ENCODE data around the gene AUTS2.

Gene AUTS2

GRCh38 chr7:70466725-70467364, 868.6 kb downstream of the AUTS2 start:
- no peaks in the 10 kb centered on the region for H3K27me3 ChIP-seq (ENCODE audit: insufficient read depth, poor library complexity, severe bottlenecking)

GRCh38 chr7:70470746-70471145, 872.5 kb downstream of the AUTS2 start:
- Histone ChIP-seq H3K4me3 (replicated peaks; ENCODE audit: insufficient read depth, low read length) (no peak overlapping the region), H3K27me3 (ENCODE audit: insufficient read depth, poor library complexity, severe bottlenecking) (no peaks in the 10 kb centered on the region), H3K27ac (replicated peaks) (no peak overlapping the region)
- DNase-seq (ENCODE audit: low read depth in 1 of 2, low spot score in 1 of 2), result no peak
- no peak for TF ChIP-seq SPI1 (IDR thresholded peaks at IDR 0.05; ENCODE audit: borderline replicate concordance, low read depth)
- no peak for TF ChIP-seq CTCF (IDR thresholded peaks at IDR 0.05; ENCODE audit: insufficient read depth, low read length)
- TF ChIP-seq GABPA (IDR thresholded peaks at IDR 0.05; ENCODE audit: low read depth), result no peak
- TF ChIP-seq POLR2AphosphoS5 (IDR thresholded peaks at IDR 0.05; ENCODE audit: low read depth), result no peak
- TF ChIP-seq REST (IDR thresholded peaks at IDR 0.05; ENCODE audit: insufficient replicate concordance, low read depth), result no peak

More at GRCh38 chr7:70466725-70467364, 868.6 kb downstream of the AUTS2 start:
- no peak overlapping the region for H3K4me3 ChIP-seq (replicated peaks; ENCODE audit: insufficient read depth, low read length)
- H3K27ac ChIP-seq (replicated peaks), result no peak overlapping the region
- no peak for DNase-seq (ENCODE audit: low read depth in 1 of 2, low spot score in 1 of 2)
- TF ChIP-seq CTCF (IDR thresholded peaks at IDR 0.05; ENCODE audit: insufficient read depth, low read length), result no peak
- TF ChIP-seq SPI1 (IDR thresholded peaks at IDR 0.05; ENCODE audit: borderline replicate concordance, low read depth), result no peak
- no peak for TF ChIP-seq GABPA (IDR thresholded peaks at IDR 0.05; ENCODE audit: low read depth)
- TF ChIP-seq REST (IDR thresholded peaks at IDR 0.05; ENCODE audit: insufficient replicate concordance, low read depth), result no peak
- TF ChIP-seq POLR2AphosphoS5 (IDR thresholded peaks at IDR 0.05; ENCODE audit: low read depth), result no peak

- H3K27me3 ChIP-seq (ENCODE audit: insufficient read depth, poor library complexity, severe bottlenecking), result no peaks in the 10 kb centered on the region
- H3K27ac ChIP-seq (replicated peaks), result no peak overlapping the region
- H3K4me3 ChIP-seq (replicated peaks; ENCODE audit: insufficient read depth, low read length), result no peak overlapping the region
- DNase-seq (ENCODE audit: low read depth in 1 of 2, low spot score in 1 of 2), result no peak
- TF ChIP-seq POLR2AphosphoS5 (IDR thresholded peaks at IDR 0.05; ENCODE audit: low read depth), result no peak
- no peak for TF ChIP-seq CTCF (IDR thresholded peaks at IDR 0.05; ENCODE audit: insufficient read depth, low read length)
- TF ChIP-seq REST (IDR thresholded peaks at IDR 0.05; ENCODE audit: insufficient replicate concordance, low read depth), result no peak
- no peak for TF ChIP-seq SPI1 (IDR thresholded peaks at IDR 0.05; ENCODE audit: borderline replicate concordance, low read depth)
- no peak for TF ChIP-seq GABPA (IDR thresholded peaks at IDR 0.05; ENCODE audit: low read depth)
Observed at GRCh38 chr7:70472601-70473237, 874.4 kb downstream of the AUTS2 start.

All from HL-60 (cell line).